Right lung (tissue), 5 donors: ENCODE data around the gene MBD1. TPM values are rescaled to one million over a fixed set of nuclear protein-coding genes. Genes with fewer than 3 reads are reported as not detected.
"Not testable (repeated sequence)": the region's sequence is repeated elsewhere in the genome, so short reads cannot be mapped to it uniquely, and the experiment has no call there.

Experiments
- DNase-seq, 2 donors: peaks; one replicate each; pipeline ENCODE4 v3.0.0-alpha.2; 2013
- polyA plus RNA-seq, 5 donors: library from polyadenylated mRNA; unstranded; fragments of 120-200 nt; gene quantifications; one replicate each; pipeline versions ENCODE4 v1.2.1 to v1.2.3, GENCODE V29; 2013; ENCODE audit warnings: inconsistent platforms in 1 of 5, low replicate concordance in 1 of 5; ENCODE audit not compliant: insufficient read length in 5 of 5, insufficient read depth in 1 of 5

Gene MBD1
- polyA plus RNA-seq, 5 donors = 55.5 to 74.0 (median 64.5) TPM

GRCh38 chr18:50274941-50275340 lies 6.4 kb downstream of the MBD1 start:
- DNase-seq = no peak

- DNase-seq = no peak
Observed at GRCh38 chr18:50274044-50274442, 7.3 kb downstream of the MBD1 start.

- DNase-seq = no peak
Observed at GRCh38 chr18:50273203-50274043, 7.9 kb downstream of the MBD1 start.

GRCh38 chr18:50272568-50272967 lies 8.8 kb downstream of the MBD1 start:
- no peak for DNase-seq

- peak; percentile 31 to 42 for DNase-seq
Observed at GRCh38 chr18:50268022-50268747, 13.1 kb downstream of the MBD1 start.

- peak; percentile 90 to 91 for DNase-seq
Observed at GRCh38 chr18:50266248-50266704, 15.0 kb downstream of the MBD1 start, which contains the start of gene CFAP53. Gene CFAP53 (minus strand): TSS chr18:50266495. CDS start chr18:50266404, 91 bp downstream.

- DNase-seq = no peak
Observed at GRCh38 chr18:50262977-50263376, 18.3 kb downstream of the MBD1 start.

GRCh38 chr18:50250935-50251334 lies 30.4 kb downstream of the MBD1 start:
- DNase-seq = no peak

- no peak for DNase-seq
Observed at GRCh38 chr18:50249576-50249975, 31.7 kb downstream of the MBD1 start.

GRCh38 chr18:50247561-50247960 lies 33.8 kb downstream of the MBD1 start:
- DNase-seq = no peak

- DNase-seq = not testable (repeated sequence)
Observed at GRCh38 chr18:50241768-50242167, 39.6 kb downstream of the MBD1 start.

- no peak for DNase-seq
Observed at GRCh38 chr18:50240080-50240563, 41.2 kb downstream of the MBD1 start.

GRCh38 chr18:50232419-50232818 lies 48.9 kb downstream of the MBD1 start:
- no peak for DNase-seq

- DNase-seq = no peak
Observed at GRCh38 chr18:50231621-50232020, 49.7 kb downstream of the MBD1 start.

- not testable (repeated sequence) for DNase-seq
Observed at GRCh38 chr18:50220249-50220648, 61.1 kb downstream of the MBD1 start.

Other genes with a start within 250 kb of the MBD1 start
- 10 to 100 TPM in 4 of 5 donors, 1 to 10 TPM in 1; 7.9 to 13.5 (median 13.0) TPM for gene MYO5B, start 86.4 kb downstream of the MBD1 start, polyA plus RNA-seq
- gene CFAP53, start 15.0 kb downstream of the MBD1 start, polyA plus RNA-seq = 1 to 10 TPM; 2.1 to 7.0 (median 4.5) TPM
- 10 to 100 TPM; 53.7 to 81.9 (median 61.3) TPM for gene CXXC1, start 6.2 kb upstream of the MBD1 start, polyA plus RNA-seq
- gene SKA1, start 93.5 kb upstream of the MBD1 start, polyA plus RNA-seq = 10 to 100 TPM in 1 of 5 donors, 1 to 10 TPM in 4; 5.0 to 18.1 (median 8.2) TPM